GM18526 (cell line): Measurements from ENCODE around the gene ZNF185.

Source experiments
- POLR2A ChIP-seq: IDR thresholded peaks from 3 replicates; pipeline ENCODE4 v1.6.1; 2011; ENCODE audit not compliant: insufficient read length; ENCODE audit errors: extremely low read depth

Gene ZNF185

GRCh38 chrX:152897222-152898131 lies at the start of gene ZNF185:
Gene ZNF185, plus strand, starts transcription at chrX:152898067. Its CDS starts 16,423 bp downstream, at chrX:152914490.
- TF ChIP-seq POLR2A, result no peak

GRCh38 chrX:152850465-152850864 lies 47.4 kb upstream of the ZNF185 start:
- no peak for TF ChIP-seq POLR2A

GRCh38 chrX:152853986-152854385 lies 43.9 kb upstream of the ZNF185 start:
- TF ChIP-seq POLR2A, result no peak

GRCh38 chrX:152861116-152861515 lies 36.8 kb upstream of the ZNF185 start:
- TF ChIP-seq POLR2A, result no peak

GRCh38 chrX:152861826-152862225 lies 36.0 kb upstream of the ZNF185 start:
- TF ChIP-seq POLR2A, result no peak

GRCh38 chrX:152865232-152865920 lies 32.5 kb upstream of the ZNF185 start:
- TF ChIP-seq POLR2A, result no peak

- TF ChIP-seq POLR2A, result no peak
These were observed 31.5 kb upstream of the ZNF185 start for GRCh38 chrX:152866386-152866785.

GRCh38 chrX:152869972-152870371 lies 27.9 kb upstream of the ZNF185 start:
- TF ChIP-seq POLR2A, result no peak

- no peak for TF ChIP-seq POLR2A
These were observed 26.6 kb upstream of the ZNF185 start for GRCh38 chrX:152871260-152871659.

- no peak for TF ChIP-seq POLR2A
These were observed 25.3 kb upstream of the ZNF185 start for GRCh38 chrX:152872522-152872921.

- no peak for TF ChIP-seq POLR2A
These were observed 24.5 kb upstream of the ZNF185 start for GRCh38 chrX:152873361-152873760.

- no peak for TF ChIP-seq POLR2A
These were observed 20.7 kb upstream of the ZNF185 start for GRCh38 chrX:152876931-152877840.

GRCh38 chrX:152878976-152879755 lies 18.7 kb upstream of the ZNF185 start:
- no peak for TF ChIP-seq POLR2A

- no peak for TF ChIP-seq POLR2A
These were observed 16.6 kb upstream of the ZNF185 start for GRCh38 chrX:152881289-152881688.
